GM18951 (cell line): Measurements from ENCODE around the gene CDHR3.

Experiments
- POLR2A ChIP-seq: IDR thresholded peaks from 4 replicates; pipeline ENCODE4 v1.6.1; 2011; ENCODE audit warnings: mild to moderate bottlenecking; ENCODE audit not compliant: insufficient read length, insufficient read depth; ENCODE audit errors: extremely low read depth
- in situ Hi-C: fragments of 300-500 bp; cut with MboI; formaldehyde crosslinking; loops from one replicate; pipeline ENCODE4 v1.12.0; 2022; ENCODE audit warnings: low sequenced_read_pairs, mixed read lengths, inconsistent platforms; ENCODE audit not compliant: unreplicated experiment

Gene CDHR3

DNA sequence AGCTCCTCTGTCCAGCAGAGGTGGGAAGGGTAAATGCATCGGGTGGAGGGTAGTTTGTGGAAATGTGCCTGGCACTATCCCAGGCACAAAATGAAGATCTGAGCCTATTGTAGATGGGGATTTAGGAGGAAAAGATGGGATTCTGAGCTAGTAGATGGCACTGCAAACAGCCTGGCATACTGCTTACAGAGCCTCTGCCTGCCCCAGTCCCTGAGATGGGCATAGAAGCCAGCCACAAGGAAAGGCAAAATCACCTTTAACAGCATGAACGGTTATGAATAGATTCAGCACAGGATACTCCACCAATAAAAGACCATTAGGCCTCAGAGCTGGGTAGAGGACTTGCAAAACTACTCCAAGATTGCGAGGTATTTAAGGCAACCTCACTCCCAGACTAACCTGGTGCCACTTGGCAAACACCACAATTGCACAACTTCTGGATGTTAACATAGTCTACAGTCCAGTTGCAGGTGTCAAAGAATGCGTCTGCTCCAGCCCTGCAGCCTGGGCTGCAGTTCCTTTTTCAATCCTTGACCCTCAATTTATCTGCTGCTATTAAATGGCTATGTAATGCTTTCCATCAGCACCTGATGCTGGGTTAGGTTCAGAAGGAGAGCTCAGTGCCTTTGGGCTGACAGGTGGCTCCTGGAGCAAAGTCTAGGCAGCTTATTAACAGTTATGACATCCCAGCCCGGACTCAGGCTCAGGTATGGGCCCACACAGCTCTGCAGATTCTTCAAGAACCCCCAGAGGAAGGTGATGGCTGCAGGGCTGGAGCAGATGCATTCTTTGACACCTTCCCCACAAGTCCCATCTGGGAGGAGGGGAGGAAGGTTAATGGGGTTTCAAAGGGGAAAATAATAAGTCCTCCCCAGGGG, 34.0 kb downstream of the CDHR3 start:
- no peak for TF ChIP-seq POLR2A

DNA sequence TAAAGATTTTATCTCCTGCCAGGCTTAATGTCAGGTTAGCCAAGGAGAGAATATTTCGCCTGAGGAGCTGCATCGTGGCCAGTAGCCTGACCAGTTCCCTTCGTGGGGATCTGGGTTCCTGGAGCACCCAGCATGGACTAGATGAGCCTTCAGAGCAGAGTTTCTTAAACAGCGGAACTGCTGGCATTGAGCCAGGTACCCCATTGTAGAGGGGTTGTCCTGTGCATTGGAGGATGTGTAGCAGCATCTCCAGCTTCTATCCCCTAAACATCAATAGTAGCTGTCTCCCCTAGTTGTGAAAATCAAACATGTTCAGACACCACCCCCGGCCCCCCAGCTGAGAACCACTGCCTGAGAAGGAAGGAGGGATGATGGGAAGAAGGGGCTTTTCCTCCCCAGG, 36.2 kb downstream of the CDHR3 start:
- in situ Hi-C loops: no loop called here
- TF ChIP-seq POLR2A: no peak

More for the DNA sequence above, 34.0 kb downstream of the CDHR3 start:
- in situ Hi-C loops: no loop called here

DNA sequence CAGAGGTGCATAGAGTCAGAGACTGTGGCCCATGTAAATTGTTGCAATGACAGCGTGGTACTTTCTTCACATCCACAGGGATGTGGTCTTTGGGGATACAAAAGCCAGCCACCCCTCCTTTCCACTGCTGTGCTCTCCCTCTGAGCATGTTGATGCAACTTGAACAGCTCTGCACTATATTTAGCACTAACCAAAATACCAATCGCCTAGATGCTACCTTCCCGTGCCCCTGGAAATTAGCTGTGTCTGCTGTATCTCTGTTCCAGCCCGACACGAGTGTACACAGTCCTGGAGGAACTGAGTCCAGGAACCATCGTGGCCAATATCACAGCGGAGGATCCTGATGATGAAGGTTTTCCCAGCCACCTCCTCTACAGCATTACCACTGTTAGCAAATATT, 38.1 kb downstream of the CDHR3 start:
- TF ChIP-seq POLR2A: no peak
- in situ Hi-C loops: loop anchor here (25.0 kb wide), 1 partner anchor 239 kb away; no protein-coding TSS in a partner anchor

DNA sequence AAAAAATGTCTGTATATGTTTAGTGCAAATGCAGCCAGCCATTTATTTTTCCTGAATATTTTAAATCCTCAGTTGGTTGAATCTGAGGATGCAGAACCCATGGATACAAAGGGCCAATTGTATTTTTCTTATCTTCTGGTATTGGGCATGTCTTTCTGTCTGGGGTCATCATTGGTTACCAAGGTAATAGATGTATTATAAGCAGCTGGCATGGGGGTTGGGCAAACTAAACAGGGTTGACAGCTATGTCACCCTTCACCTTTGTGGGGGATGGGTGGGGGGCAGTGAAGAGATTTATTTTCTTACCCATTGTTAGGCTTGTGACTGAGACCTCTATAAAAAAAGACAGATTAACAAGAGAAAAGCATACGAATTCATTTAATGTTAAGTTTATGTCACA, 38.8 kb downstream of the CDHR3 start:
- in situ Hi-C loops: loop anchor here (25.0 kb wide), 1 partner anchor 240 kb away; no protein-coding TSS in a partner anchor
- TF ChIP-seq POLR2A: no peak

DNA sequence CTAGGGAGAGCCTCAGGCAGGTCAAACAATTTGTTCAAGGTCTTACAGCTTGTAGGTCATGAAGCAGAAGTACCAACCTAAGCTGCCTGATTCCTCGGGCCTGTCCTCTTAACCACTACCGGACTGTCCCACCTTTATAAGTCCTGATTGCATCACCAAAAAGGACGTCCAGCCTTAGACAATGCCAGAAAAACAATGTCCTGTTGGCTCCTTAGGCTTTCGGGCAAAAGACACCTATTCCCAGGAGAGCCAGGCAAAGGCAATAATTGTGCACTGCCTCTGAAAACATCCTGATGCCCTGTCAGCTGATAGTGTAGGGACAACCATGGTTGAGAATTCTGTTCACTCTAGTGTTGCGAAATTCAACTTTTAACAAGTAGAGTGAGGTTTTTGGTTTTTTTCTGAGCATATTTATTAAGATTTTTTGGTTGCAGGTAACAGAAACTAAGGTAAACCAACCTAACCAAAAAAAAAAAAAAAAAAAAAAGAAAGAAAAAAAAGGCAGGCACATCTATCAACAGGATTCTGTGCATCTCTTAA, 40.5 kb downstream of the CDHR3 start:
- in situ Hi-C loops: loop anchor here (25.0 kb wide), 1 partner anchor 241 kb away; no protein-coding TSS in a partner anchor
- TF ChIP-seq POLR2A: no peak

DNA sequence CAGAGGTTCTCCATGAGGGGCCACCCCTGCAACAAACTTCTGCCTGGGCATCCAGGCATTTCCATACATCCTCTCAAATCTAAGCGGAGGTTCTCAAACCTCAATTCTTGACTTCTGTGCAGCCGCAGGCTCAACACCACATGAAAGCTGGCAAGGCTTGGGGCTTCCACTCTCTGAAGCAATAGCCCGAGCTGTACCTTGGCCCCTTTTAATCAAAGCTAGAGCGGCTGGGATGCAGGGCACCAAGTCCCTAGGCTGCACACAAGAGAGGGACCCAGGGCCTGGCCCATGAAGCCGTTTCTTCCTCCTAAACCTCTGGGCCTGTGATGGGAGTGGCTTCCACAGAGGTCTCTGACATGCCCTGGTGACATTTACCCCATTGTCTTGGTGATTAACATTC, 43.8 kb downstream of the CDHR3 start:
- TF ChIP-seq POLR2A: no peak
- in situ Hi-C loops: loop anchor here (25.0 kb wide), 1 partner anchor 245 kb away; no protein-coding TSS in a partner anchor

DNA sequence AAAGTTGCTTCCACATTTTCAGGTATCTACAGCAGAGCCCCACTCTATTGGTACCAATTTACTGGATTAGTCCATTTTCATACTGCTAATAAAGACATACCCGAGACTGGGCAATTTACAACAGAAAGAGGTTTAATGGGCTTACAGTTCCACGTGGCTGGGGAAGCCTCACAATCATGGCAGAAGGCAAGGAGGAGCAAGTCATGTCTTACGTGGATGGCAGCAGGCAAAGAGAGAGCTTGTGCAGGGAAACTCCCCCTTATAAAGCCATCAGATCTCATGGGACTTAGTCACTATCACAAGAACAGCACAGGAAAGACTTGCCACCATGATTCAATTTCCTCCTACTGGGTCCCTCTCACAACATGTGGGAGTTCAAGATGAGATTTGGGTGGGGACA, 44.7 kb downstream of the CDHR3 start:
- in situ Hi-C loops: loop anchor here (25.0 kb wide), 1 partner anchor 245 kb away; no protein-coding TSS in a partner anchor

DNA sequence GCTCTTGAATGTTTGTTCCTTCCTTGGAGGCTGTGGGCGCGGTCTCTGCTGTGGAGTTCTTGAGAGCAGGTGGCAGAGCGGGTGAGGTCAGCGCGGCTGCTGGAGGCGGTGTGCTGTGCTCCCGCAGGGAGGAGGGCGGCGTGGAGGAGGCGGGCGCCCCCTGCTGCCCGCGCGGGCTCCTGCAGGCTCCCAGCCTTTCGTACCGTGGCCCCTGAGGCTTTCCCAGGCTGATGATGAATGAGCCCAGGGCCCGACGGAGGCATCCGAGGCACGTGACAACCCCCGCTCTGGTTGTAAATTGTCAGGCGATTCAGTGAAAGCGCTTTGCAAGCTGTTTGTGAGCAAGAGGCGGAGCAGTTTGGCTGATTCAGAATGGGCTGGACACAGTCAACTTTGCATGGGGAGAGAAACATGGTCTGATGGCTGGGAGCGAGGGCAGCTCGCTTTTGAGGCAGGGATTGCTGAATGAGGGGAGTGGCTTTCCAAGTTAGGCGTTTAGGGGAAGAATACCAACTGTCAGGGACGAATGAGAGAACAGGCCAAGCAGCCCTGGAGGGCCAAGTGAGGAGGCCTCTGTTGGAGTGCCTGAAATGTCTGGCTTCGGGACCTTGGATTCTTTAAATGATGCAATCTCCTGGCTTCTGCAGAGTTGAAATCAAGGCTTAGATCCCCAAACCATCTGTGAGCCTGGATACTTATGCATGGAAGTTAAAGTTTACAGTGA, 46.6 kb downstream of the CDHR3 start:
- in situ Hi-C loops: loop anchor here (25.0 kb wide), 1 partner anchor 247 kb away; no protein-coding TSS in a partner anchor
- TF ChIP-seq POLR2A: no peak

DNA sequence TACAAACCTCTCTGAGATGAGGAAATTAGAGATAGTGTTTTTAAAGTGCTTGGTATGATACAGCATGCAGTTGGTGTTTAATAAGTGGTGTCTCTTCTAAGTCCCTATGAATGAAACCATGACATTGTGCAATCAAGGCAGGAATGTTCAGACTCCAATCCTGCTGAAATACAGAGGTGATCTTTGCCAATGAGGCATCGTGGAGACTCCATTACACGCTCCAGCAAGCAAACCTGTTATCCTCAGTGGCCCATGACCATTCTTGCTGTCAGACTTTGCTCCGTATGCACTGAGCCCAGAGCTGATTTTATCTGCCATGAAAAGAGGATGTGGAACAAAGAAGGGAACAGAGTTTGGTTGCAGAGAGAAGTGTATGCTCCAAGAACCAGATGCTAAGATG, 47.3 kb downstream of the CDHR3 start:
- in situ Hi-C loops: loop anchor here (25.0 kb wide), 1 partner anchor 248 kb away; no protein-coding TSS in a partner anchor
- no peak for TF ChIP-seq POLR2A

DNA sequence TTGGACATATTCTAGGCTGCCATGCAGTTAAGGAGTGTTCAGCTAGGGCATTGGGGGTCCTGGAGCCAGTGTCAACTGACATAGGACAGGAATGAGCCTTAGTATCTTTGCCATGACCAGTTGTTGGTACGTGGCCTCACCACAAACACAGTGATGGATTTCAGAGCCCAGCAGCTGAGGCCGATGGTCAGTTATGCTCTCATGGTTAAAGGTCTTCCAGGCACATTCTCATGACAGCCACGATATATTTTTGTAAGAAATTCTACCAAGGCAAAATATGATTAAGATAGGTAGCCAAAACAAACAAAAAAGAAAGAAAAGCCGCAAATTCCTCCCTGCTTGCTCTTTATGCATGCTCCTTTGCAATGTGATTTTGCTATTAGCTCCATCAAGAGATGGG, 47.8 kb downstream of the CDHR3 start:
- TF ChIP-seq POLR2A: no peak
- in situ Hi-C loops: loop anchor here (25.0 kb wide), 1 partner anchor 249 kb away; no protein-coding TSS in a partner anchor

DNA sequence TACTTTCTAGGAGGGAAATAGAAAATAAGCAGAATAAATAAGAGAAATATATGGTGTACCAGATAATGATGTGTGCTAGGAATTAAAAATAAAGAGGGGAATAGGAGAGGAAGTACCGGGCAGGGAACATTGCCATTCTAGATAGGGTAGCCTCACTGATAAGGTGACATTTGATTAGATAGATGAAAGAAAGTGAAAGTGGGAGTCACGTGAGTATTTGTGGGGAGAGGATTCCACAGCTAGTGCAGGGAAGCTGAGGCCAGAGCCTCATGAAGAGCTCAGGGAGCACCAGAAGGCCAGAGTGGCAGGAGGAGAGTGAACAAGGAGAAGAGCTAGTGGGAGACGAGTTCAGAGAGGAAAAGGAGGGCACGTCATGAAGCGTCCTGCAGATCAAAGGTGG, 49.1 kb downstream of the CDHR3 start:
- in situ Hi-C loops: loop anchor here (25.0 kb wide), 1 partner anchor 250 kb away; no protein-coding TSS in a partner anchor
- TF ChIP-seq POLR2A: no peak

DNA sequence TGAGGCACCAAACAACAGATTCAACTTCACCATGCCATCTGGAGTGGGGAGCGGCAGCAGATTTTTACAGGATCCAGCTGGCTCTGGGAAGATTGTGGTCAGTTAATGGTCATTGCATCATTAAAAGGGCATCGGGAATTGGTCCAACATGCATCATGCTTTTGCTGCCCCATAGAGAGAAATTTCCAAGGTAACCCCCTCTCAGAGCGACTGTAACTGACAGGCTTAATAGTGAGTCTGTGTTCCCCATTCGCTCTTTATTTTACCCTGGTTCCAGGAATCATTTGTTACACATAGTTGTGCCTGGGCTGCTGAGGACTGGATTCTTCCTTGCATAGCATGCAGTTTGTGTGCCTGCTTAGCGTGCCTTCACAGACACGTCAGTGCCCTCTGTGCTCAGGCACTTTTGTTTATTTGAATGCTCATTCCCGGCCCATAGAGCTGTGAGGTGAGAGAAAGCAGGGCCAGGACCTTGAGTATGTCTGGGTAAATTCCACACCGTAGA, 49.9 kb downstream of the CDHR3 start:
- in situ Hi-C loops: loop anchor here (25.0 kb wide), 1 partner anchor 251 kb away; no protein-coding TSS in a partner anchor
- TF ChIP-seq POLR2A: no peak

DNA sequence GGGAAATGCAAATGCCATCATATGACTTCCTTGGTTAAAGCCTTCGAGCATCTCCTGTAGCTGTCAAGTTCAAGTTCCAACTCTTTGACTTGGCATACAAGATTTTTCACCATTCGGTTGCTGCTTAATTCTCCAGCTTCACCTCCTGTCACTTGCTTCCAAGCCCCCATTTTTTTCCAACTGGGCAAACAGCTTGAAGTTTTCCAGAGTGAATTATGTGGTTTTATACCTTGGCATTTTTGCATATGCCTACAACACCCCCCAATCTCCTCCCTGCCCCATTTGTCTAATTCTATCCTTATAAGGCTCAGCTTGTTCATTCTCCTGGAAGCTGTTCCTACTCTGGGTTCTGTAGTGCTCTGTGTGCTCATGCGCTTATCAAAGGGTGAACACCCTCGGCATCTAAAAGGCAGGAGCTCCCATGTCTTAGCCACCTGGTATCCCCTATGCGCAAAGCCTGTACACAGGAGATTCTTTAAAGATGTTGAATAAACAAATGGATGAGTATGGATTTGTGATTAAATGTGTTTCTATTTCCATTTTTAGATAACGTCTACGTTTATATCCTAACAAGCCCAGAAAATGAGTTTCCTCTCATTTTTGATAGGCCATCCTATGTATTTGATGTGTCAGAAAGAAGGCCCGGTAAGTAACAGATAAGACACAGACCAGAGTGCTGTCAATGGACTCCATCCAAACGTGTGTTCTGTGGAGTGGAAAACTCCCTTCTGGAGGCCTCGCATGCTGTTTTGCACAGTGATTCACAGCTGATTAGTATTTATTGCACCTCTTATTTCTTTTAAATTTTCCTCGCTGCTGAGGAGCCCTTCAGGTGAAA, 52.5 kb downstream of the CDHR3 start:
- in situ Hi-C loops: loop anchor here (25.0 kb wide), 1 partner anchor 253 kb away; no protein-coding TSS in a partner anchor
- TF ChIP-seq POLR2A: no peak
